Measurements from ENCODE around the gene EBF3. TPM values are rescaled to one million over a fixed set of nuclear protein-coding genes. Genes with fewer than 3 reads are reported as not detected.

Gene EBF3
- total RNA-seq, 2 experiments from 2014 or later: not detected

DNA sequence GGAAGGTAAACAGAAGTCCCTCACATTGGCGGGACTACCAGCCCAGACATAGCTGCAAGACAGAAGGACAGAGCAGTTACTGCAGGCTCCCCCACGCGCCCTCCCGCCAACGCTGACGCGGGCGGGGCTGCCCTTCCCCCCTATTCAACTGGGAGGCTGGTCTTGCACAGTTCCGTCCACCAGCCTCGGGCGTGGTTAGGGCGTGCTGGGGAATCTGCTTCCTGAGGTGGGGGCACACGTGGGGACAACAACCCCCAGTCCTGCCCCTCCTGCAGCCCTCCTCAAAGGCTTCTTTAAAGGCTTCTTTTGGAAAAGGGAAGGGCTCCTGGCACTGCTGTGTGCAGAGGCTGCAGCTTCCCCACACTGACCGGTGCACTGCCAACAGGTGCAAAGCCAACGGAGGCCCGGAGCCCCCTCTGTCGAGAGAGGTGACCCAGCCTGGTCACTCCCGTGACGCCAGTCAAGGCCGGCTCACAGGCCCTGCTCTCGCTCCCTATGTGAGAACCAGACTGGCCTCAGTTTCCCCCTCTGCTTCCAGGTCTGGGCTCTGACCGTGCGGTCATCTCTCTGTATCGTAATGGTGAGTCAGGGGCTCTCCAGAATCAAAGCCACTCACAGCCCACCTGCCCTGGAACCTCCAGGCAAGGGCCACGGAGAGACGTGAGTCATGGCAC, 126.0 kb downstream of the EBF3 start:
- no peak for DNase-seq
- intact Hi-C loops (cut with micrococcal nuclease): no loop called here
- H3K9me3 Mint-ChIP-seq: no peaks in the 10 kb centered on the region
- no peak overlapping the region for H3K4me3 Mint-ChIP-seq
- CTCF ChIA-PET: no interaction called here
- H3K4me1 Mint-ChIP-seq (ENCODE audit: low read depth): no peaks in the 10 kb centered on the region
- H3K27ac Mint-ChIP-seq: no peak overlapping the region
- no peaks in the 10 kb centered on the region for H3K36me3 Mint-ChIP-seq (ENCODE audit: low read depth)
- H3K27me3 Mint-ChIP-seq (ENCODE audit: low read depth): no peaks in the 10 kb centered on the region

DNA sequence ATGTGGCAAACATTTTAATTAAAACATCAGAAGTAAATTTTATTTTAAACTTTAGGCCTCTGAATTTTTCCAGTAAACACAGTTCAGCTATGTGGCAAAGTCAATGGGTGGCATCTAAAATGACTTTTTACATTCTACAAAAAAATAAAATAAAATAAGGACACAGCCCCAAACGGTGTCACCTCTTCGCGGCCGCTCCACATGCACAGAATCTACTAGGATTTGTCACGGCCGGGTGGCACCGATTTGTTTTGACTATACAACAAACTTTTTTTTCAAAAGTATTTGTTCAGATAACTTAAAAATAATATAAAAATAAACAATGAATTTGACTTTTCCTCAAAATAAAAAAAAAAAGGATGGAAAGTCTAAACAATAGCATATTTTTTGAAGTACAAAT, 127.8 kb downstream of the EBF3 start:
- CTCF ChIA-PET: no interaction called here
- no peak overlapping the region for H3K27ac Mint-ChIP-seq

DNA sequence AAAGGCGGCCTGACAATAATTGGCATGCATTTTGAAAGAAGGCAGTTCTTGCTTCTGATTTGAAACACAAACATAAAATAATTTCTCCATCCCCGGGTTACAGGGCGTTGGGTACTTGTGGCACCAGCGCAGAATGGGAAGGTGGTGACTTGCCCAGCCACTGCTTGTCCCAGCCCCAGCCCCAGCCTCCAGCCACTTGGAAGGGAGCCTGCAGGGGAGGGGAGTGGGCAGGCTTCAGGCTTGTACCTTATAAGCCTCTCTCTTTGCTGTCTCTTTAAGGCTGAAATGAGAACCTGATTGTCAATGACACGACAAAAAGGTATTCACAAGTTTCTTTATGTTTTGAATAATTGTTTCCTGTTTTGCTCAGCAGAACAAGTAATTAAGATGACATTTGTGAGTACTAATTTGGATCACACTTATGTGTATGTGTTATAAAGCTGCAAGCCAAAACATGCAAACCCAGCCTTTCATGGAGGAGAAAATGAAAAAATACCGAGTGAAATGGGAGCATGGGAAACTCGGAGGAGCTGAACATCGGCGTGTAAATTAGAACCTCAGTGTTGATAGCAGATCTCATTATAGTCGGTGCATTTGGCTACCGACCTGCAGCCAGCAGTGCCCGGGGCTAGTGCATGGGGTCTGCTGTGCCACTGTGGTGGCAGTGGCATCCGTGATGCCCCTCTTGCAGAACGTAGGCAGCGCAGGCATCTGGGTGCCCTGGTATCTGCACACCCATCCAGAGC, 129.9 kb downstream of the EBF3 start:
- CTCF ChIA-PET: no interaction called here
- Mint-ChIP-seq H3K27me3 (ENCODE audit: low read depth) (no peaks in the 10 kb centered on the region), H3K4me1 (ENCODE audit: low read depth) (no peaks in the 10 kb centered on the region), H3K4me3 (no peak overlapping the region), H3K36me3 (ENCODE audit: low read depth) (no peaks in the 10 kb centered on the region), H3K9me3 (no peaks in the 10 kb centered on the region), H3K27ac (no peak overlapping the region)
- DNase-seq: no peak
- intact Hi-C loops (cut with micrococcal nuclease): no loop called here

More for the DNA sequence above, 127.8 kb downstream of the EBF3 start:
- intact Hi-C loops (cut with micrococcal nuclease): no loop called here
- no peak for DNase-seq
- Mint-ChIP-seq H3K27me3 (ENCODE audit: low read depth) (no peaks in the 10 kb centered on the region), H3K36me3 (ENCODE audit: low read depth) (no peaks in the 10 kb centered on the region), H3K9me3 (no peaks in the 10 kb centered on the region), H3K4me1 (ENCODE audit: low read depth) (no peaks in the 10 kb centered on the region), H3K4me3 (no peak overlapping the region)

DNA sequence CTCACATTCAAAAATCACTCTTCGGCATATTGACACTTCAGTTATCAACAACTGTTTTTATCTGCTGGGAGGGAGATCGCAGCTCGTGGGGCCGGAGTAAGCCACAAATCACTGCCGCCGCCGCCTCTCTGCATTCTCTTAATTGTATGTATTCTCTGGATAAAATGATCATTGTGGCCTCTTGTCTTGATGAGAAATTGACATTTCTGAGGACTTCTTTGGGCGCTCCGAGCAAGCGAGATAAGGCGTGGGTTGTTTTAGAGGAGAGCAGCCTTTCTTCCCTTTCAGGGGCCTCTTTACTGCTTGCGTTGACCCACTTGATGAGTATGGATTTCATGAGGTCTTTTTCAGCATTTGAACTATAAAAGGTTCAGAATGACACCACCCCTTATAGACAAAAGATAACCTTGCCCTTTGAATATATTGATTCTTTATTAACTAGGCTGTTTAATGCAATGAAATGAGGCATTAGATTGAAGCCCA, 130.6 kb downstream of the EBF3 start:
- Mint-ChIP-seq H3K36me3 (ENCODE audit: low read depth) (no peaks in the 10 kb centered on the region), H3K9me3 (no peaks in the 10 kb centered on the region), H3K27ac (no peak overlapping the region), H3K4me3 (no peak overlapping the region), H3K4me1 (ENCODE audit: low read depth) (no peaks in the 10 kb centered on the region), H3K27me3 (ENCODE audit: low read depth) (no peaks in the 10 kb centered on the region)
- CTCF ChIA-PET: no interaction called here
- no peak for DNase-seq
- intact Hi-C loops (cut with micrococcal nuclease): no loop called here

DNA sequence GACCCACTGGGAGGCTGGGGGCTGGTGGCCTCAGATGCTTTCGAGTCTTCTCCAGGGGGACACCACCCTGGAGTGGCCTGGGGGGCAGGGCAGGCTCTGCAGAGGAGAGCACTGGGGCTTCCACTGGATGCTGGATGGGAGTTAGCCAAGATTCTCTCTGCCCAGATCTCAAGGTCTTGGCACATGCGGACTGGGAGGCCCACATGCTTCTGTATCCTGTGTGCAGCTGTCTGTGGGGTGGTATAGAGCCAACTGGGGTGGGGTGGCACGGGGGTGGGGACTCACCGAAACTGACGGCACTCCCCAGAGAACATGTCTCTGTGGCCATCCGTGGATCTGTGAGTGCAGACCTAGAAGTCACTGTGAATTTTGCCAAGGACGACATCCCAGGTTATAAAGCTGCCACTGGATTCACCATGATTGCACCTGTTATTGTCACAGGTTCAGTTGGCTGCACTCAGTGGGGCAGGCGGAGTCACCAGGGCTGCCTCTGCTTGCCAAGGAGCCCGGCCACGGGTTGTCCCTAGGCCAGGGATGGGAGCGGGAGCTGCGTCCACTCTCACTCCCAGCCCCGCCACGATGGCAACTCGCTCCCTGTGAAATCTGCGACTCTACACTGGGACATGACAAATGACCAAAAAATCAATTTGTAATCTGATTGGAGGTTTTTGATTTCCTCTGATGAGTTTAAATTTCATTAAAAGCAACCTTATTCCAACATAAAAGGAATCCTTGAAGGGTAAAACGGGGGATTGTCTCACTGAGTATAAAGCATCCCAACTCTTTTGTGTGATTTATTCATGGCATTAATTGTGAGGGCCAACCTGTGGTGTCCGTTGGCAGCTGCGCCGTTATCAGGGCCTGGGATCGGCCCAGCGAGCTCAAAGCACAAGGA, 131.3 kb downstream of the EBF3 start:
- Mint-ChIP-seq H3K36me3 (ENCODE audit: low read depth) (no peaks in the 10 kb centered on the region), H3K27ac (no peak overlapping the region), H3K4me1 (ENCODE audit: low read depth) (no peaks in the 10 kb centered on the region), H3K4me3 (no peak overlapping the region), H3K9me3 (no peaks in the 10 kb centered on the region), H3K27me3 (ENCODE audit: low read depth) (no peaks in the 10 kb centered on the region)
- DNase-seq: no peak
- intact Hi-C loops (cut with micrococcal nuclease): no loop called here
- CTCF ChIA-PET: no interaction called here

DNA sequence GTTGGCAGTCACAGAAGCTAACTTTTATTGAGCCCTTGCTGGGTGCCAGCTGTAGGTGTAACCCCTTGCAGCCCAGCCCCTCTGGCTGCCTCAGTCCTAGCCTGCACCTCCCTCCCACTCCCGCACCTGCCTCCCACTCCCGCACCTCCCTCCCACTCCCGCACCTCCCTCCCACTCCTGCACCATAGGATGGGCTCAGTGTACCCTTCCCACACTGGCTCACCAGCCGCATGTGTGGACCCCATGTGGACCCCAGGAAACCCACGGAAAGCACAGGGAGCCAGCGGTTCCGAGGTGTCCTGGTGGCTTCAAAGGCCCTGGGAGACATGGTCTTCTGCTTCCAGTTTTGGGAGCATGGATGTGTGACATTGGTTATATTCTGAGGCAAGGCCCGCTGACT, 132.9 kb downstream of the EBF3 start:
- H3K27ac Mint-ChIP-seq: no peak overlapping the region
- H3K27me3 Mint-ChIP-seq (ENCODE audit: low read depth): no peaks in the 10 kb centered on the region
- intact Hi-C loops (cut with micrococcal nuclease): no loop called here
- H3K4me3 Mint-ChIP-seq: no peak overlapping the region
- H3K9me3 Mint-ChIP-seq: no peaks in the 10 kb centered on the region
- H3K4me1 Mint-ChIP-seq (ENCODE audit: low read depth): no peaks in the 10 kb centered on the region
- CTCF ChIA-PET: no interaction called here
- no peak for DNase-seq
- no peaks in the 10 kb centered on the region for H3K36me3 Mint-ChIP-seq (ENCODE audit: low read depth)

DNA sequence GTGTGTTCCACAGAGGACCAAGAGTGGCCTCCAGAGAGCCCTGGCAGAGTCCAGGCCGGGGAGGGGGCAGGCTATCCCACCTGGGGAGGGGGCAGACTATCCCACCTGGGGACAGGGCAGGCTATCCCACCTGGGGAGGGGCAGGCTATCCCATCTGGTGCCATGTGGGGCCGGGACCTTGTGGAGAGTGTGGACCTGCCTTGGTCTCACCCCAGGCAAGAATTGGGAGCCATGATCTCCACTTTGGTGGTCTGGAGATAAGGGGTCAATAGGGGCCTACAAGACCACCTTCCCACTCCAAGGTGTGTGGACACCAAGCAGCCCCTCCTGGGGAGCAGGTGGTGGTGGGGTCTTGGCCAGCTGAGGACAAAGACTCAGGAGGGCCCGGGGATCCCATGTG, 138.2 kb downstream of the EBF3 start:
- intact Hi-C loops (cut with micrococcal nuclease): no loop called here
- H3K9me3 Mint-ChIP-seq: no peaks in the 10 kb centered on the region
- no peak overlapping the region for H3K4me3 Mint-ChIP-seq
- no peaks in the 10 kb centered on the region for H3K4me1 Mint-ChIP-seq (ENCODE audit: low read depth)
- no peak overlapping the region for H3K27ac Mint-ChIP-seq
- DNase-seq: no peak
- H3K27me3 Mint-ChIP-seq (ENCODE audit: low read depth): peaks cover 4% of the 10 kb centered on the region
- CTCF ChIA-PET: no interaction called here
- no peaks in the 10 kb centered on the region for H3K36me3 Mint-ChIP-seq (ENCODE audit: low read depth)

DNA sequence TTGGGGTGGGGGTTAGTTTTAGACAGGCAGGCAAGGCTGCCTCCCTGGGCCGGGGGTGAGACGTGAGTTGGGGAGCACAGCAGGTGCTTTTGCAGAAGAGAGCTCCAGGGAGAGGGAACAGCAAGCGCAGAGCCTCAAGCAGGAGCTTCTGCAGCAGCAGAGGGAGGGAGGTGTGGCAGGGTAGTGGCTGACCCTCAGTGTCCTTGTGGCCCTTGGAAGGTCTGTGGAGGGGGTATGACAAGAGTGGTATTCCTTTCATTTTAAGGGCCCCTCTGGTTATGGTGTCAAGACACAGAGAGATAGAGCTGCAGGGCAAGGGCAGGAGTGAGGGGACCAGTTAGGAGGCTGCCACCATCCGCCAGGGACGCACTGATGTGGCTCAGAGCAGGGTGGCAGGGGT, 138.9 kb downstream of the EBF3 start:
- Mint-ChIP-seq H3K27me3 (ENCODE audit: low read depth) (peaks cover 4% of the 10 kb centered on the region), H3K27ac (no peak overlapping the region)
- intact Hi-C loops (cut with micrococcal nuclease): no loop called here

DNA sequence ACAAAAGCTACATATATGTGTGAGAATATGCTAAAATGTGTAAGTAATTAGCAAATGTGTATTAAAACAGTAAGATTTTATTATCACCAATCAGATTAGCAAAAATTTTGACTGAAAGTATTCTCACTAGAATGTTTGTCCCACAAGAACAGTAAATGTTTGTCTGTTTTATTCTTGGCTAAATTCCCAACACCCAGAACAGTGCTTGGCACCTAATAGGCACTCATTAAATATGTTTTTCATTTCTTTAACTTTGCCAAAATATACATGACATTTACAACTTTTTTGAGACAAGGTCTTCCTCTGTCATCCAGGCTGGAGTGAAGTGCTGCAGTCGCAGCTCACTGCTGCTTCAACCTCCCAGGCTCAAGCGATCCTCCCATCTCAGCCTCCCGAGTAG, 143.6 kb downstream of the EBF3 start:
- CTCF ChIA-PET: no interaction called here
- Mint-ChIP-seq H3K4me3 (no peak overlapping the region), H3K4me1 (ENCODE audit: low read depth) (no peaks in the 10 kb centered on the region), H3K36me3 (ENCODE audit: low read depth) (peaks cover 2% of the 10 kb centered on the region), H3K9me3 (peaks cover 8% of the 10 kb centered on the region), H3K27ac (no peak overlapping the region), H3K27me3 (ENCODE audit: low read depth) (peaks cover 6% of the 10 kb centered on the region)
- intact Hi-C loops (cut with micrococcal nuclease): no loop called here
- DNase-seq: no peak

More for the DNA sequence above, 138.9 kb downstream of the EBF3 start:
- H3K36me3 Mint-ChIP-seq (ENCODE audit: low read depth): no peaks in the 10 kb centered on the region
- no peak overlapping the region for H3K4me3 Mint-ChIP-seq
- no peak for DNase-seq
- no peaks in the 10 kb centered on the region for H3K9me3 Mint-ChIP-seq
- H3K4me1 Mint-ChIP-seq (ENCODE audit: low read depth): no peaks in the 10 kb centered on the region
- CTCF ChIA-PET: no interaction called here

DNA sequence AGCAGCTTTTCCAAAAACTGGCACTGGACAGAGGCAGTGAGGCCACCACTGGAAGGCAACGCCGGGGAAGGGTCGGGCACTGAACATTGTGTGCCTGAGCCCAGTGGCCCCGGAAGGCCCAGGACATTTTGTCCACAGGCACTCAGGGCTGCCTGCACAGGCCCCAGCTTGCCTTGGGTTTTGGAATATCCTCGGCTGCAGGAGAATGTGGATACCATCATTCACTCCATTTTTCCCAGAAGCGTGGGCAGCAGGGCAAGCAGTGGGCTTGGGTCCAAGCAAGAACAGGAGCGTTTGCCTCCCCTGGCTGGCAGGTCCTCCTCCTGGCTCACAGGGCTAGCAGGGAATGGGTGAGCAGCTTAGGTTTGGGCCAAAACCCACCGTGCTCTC, 147.4 kb downstream of the EBF3 start:
- intact Hi-C loops (cut with micrococcal nuclease): no loop called here
- peaks cover 2% of the 10 kb centered on the region for H3K36me3 Mint-ChIP-seq (ENCODE audit: low read depth)
- no peak overlapping the region for H3K4me3 Mint-ChIP-seq
- peaks cover 5% of the 10 kb centered on the region for H3K27me3 Mint-ChIP-seq (ENCODE audit: low read depth)
- peaks cover 8% of the 10 kb centered on the region for H3K9me3 Mint-ChIP-seq
- H3K4me1 Mint-ChIP-seq (ENCODE audit: low read depth): no peaks in the 10 kb centered on the region
- CTCF ChIA-PET: no interaction called here
- DNase-seq: no peak
- no peak overlapping the region for H3K27ac Mint-ChIP-seq

DNA sequence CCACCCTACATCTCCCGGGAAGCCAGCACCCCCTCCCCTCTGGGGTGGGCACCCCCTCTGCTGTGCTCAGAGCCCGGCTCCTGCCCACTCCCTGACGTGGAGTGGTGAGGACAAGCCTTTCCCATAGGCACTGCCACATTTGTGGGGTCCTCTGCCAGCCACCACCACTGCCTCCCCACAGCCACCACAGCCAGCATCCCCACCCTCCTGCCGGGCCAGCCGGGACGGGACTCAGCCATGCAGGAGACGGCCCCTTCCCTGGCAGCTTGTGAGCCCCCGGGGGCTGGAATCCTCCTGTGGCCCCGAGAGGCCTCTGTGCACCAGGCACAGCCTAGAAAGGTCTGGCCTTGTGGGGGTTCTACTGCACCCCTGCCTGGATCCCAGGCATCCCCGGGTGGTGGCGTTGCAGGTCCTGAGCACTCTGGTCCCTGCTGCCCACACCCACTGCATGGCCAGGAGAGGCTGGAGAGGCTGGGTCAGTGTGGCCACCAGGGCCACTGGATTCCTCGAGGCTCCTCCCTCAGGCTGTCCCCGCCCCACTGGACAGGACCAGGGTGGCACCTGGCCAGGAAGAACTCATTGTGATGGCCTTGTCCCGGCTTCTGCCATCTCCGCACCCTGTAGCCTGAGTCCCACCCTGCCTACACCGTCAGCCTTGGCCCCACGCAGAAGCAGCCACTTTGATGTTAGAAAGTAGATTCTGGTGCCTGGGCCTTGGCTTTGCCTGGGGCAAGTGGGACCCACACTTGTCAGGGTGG, 148.0 kb downstream of the EBF3 start:
- H3K27me3 Mint-ChIP-seq (ENCODE audit: low read depth): peaks cover 5% of the 10 kb centered on the region
- H3K4me1 Mint-ChIP-seq (ENCODE audit: low read depth): no peaks in the 10 kb centered on the region
- peaks cover 2% of the 10 kb centered on the region for H3K36me3 Mint-ChIP-seq (ENCODE audit: low read depth)
- no peak for DNase-seq
- H3K27ac Mint-ChIP-seq: no peak overlapping the region
- CTCF ChIA-PET: interaction anchor here (0.6 kb wide), 1 partner anchor 506 kb away, joined by 3 read pairs; no protein-coding TSS in a partner anchor
- intact Hi-C loops (cut with micrococcal nuclease): no loop called here
- H3K4me3 Mint-ChIP-seq: no peak overlapping the region
- peaks cover 8% of the 10 kb centered on the region for H3K9me3 Mint-ChIP-seq
